HCT116 (cell line): ENCODE measurements around the gene BEGAIN. TPM values are rescaled to one million over a fixed set of nuclear protein-coding genes. Genes with fewer than 3 reads are reported as not detected.

Experiments used
- ATAC-seq: fragments of 200-7000 bp; cut with Tn5 transposase; 2 replicates; pipeline ENCODE4 v1.9.1; 2020; ENCODE audit warnings: mild to moderate bottlenecking, moderate library complexity
- BruUV-seq: library from RNA; stranded (reverse); fragments of 400-500 nt; replicated peaks from 2 replicates; lab custom pipeline; 2021; lab: Mats Ljungman, UMichigan
- CTCF ChIA-PET: fragments of 300-600 bp; sonication (Branson Sonifier 250); formaldehyde crosslinking; loops from one replicate; lab custom pipeline; 2021; ENCODE audit warnings: antibody characterized with exemption; lab: Charles Lee
- POLR2A ChIA-PET: fragments of 300-600, 350-600 bp; sonication (Branson Sonifier 250); formaldehyde crosslinking; loops from one replicate; lab custom pipeline; 2021; ENCODE audit warnings: antibody characterized with exemption; lab: Charles Lee
- RAD21 ChIA-PET, 2 experiments: fragments of 300-600 bp; sonication (Branson Sonifier 250); formaldehyde crosslinking; loops; one replicate each; lab custom pipeline; 2023; ENCODE audit warnings: low total read pairs in 2 of 2; ENCODE audit not compliant: uncharacterized antibody in 2 of 2, unreplicated experiment in 2 of 2, low non-redundant PET in 1 of 2; lab: Charles Lee
- DNase-seq: peaks from one replicate; pipeline ENCODE4 v3.0.0-alpha.2; 2010; ENCODE audit warnings: low read depth, low spot score
- H2AFZ ChIP-seq: fragments of 200-600 bp; shearing (Covaris generic), sonication (generic); 2 replicates; pipeline ENCODE4 v1.6.1; 2017; ENCODE audit warnings: low read depth, mixed run types, mixed read lengths, antibody characterized with exemption, low read length; ENCODE audit not compliant: poor library complexity, severe bottlenecking
- H3K27ac ChIP-seq: 2 replicates; pipeline ENCODE4 v1.5.1; 2012; ENCODE audit warnings: low read depth, low read length
- H3K27me3 ChIP-seq: fragments of 200-600 bp; sonication (generic); 2 replicates; pipeline ENCODE4 v1.6.1; 2016; ENCODE audit warnings: mixed run types, low read length, mixed read lengths; ENCODE audit not compliant: insufficient read depth
- H3K36me3 ChIP-seq, 2 experiments: fragments of 200-500 bp in 1 of 2; fragments of 200-600 bp in 1 of 2; sonication (Bioruptor generic) in 1 of 2; sonication (generic) in 1 of 2; 2 replicates each; pipeline versions ENCODE4 v1.5.1 to v1.6.1; 2014 to 2016; ENCODE audit warnings: low read length in 2 of 2, inconsistent platforms in 1 of 2, mixed read lengths in 1 of 2, mixed run types in 1 of 2; ENCODE audit not compliant: insufficient read depth in 2 of 2, control insufficient read depth in 1 of 2
- H3K4me1 ChIP-seq, 2 experiments: fragments of 200-600 bp in 1 of 2; sonication (generic) in 1 of 2; 2 replicates each; pipeline versions ENCODE4 v1.5.1 to v1.6.1; 2012 to 2017; ENCODE audit warnings: low read length in 2 of 2, inconsistent platforms in 1 of 2, mild to moderate bottlenecking in 1 of 2, mixed read lengths in 1 of 2, mixed run types in 1 of 2, moderate library complexity in 1 of 2; ENCODE audit not compliant: insufficient read depth in 2 of 2, control insufficient read depth in 1 of 2
- H3K4me2 ChIP-seq: fragments of 200-600 bp; sonication (generic); 2 replicates; pipeline ENCODE4 v1.6.1; 2017; ENCODE audit warnings: mixed run types, low read length, mixed read lengths
- H3K4me3 ChIP-seq, 2 experiments: fragments of 200-600 bp in 1 of 2; sonication (generic) in 1 of 2; replicated peaks in 1 of 2; 2 replicates each; pipeline ENCODE4 v1.5.1; 2011 to 2016; ENCODE audit warnings: low read length in 2 of 2, control low read depth in 1 of 2, low read depth in 1 of 2, mild to moderate bottlenecking in 1 of 2, mixed read lengths in 1 of 2, mixed run types in 1 of 2
- H3K79me2 ChIP-seq: fragments of 200-600 bp; sonication (generic); 2 replicates; pipeline ENCODE4 v1.6.1; 2017; ENCODE audit warnings: mild to moderate bottlenecking, mixed run types, low read length, moderate library complexity, mixed read lengths; ENCODE audit not compliant: insufficient read depth
- H3K9ac ChIP-seq: fragments of 200-600 bp; sonication (generic); 2 replicates; pipeline ENCODE4 v1.6.1; 2016; ENCODE audit warnings: low read length, mixed read lengths
- H3K9me2 ChIP-seq: fragments of 200-600 bp; sonication (generic), shearing (Covaris generic); 2 replicates; pipeline ENCODE4 v1.6.1; 2017; ENCODE audit warnings: mixed run types, mild to moderate bottlenecking, moderate library complexity; ENCODE audit not compliant: insufficient read depth
- H3K9me3 ChIP-seq, 2 experiments: fragments of 200-500 bp in 1 of 2; fragments of 200-600 bp in 1 of 2; sonication (Bioruptor generic) in 1 of 2; sonication (generic) in 1 of 2; 2 replicates each; pipeline ENCODE4 v1.6.1; 2014 to 2017; ENCODE audit warnings: low read length in 2 of 2, mixed read lengths in 2 of 2, inconsistent platforms in 1 of 2, low read depth in 1 of 2, mild to moderate bottlenecking in 1 of 2, mixed run types in 1 of 2, moderate library complexity in 1 of 2; ENCODE audit not compliant: control insufficient read depth in 1 of 2, insufficient read depth in 1 of 2
- H4K20me1 ChIP-seq: fragments of 200-600 bp; sonication (generic), shearing (Covaris generic); 2 replicates; pipeline ENCODE4 v1.6.1; 2017; ENCODE audit warnings: mixed run types, mild to moderate bottlenecking, moderate library complexity; ENCODE audit not compliant: insufficient read depth
- CEBPB ChIP-seq: IDR thresholded peaks from 2 replicates; pipeline ENCODE4 v1.6.1; 2012; ENCODE audit warnings: low read depth
- EGR1 ChIP-seq: IDR thresholded peaks from 2 replicates; pipeline ENCODE4 v1.6.1; 2012; ENCODE audit warnings: low read depth
- EZH2phosphoT487 ChIP-seq: fragments of 200-600 bp; IDR thresholded peaks from 2 replicates; pipeline ENCODE4 v1.6.1; 2018; ENCODE audit warnings: antibody characterized with exemption, borderline replicate concordance
- JUND ChIP-seq: IDR thresholded peaks from 2 replicates; pipeline ENCODE4 v1.6.1; 2012
- MAX ChIP-seq: IDR thresholded peaks from 2 replicates; pipeline ENCODE4 v1.6.1; 2012
- RAD21 ChIP-seq: IDR thresholded peaks from 2 replicates; pipeline ENCODE4 v1.6.1; 2012; ENCODE audit warnings: low read depth, mild to moderate bottlenecking
- SIN3A ChIP-seq: IDR thresholded peaks from 2 replicates; pipeline ENCODE4 v1.6.1; 2012; ENCODE audit warnings: low read depth
- SRF ChIP-seq: IDR thresholded peaks from 2 replicates; pipeline ENCODE4 v1.6.1; 2012; ENCODE audit warnings: low read depth
- TCF7L2 ChIP-seq: IDR thresholded peaks from 2 replicates; pipeline ENCODE4 v1.7.0; 2011; ENCODE audit warnings: borderline replicate concordance, inconsistent platforms; ENCODE audit not compliant: insufficient read depth, insufficient read length; ENCODE audit errors: extremely low read depth
- ZFX ChIP-seq: fragments of 450-650 bp; IDR thresholded peaks from 2 replicates; pipeline ENCODE4 v1.6.1; 2017
- intact Hi-C: fragments of 100-400 bp; cut with micrococcal nuclease; formaldehyde crosslinking; loops from 2 replicates; pipeline ENCODE4 v1.10.0; 2022
- total RNA-seq: library from RNA; stranded (reverse); gene quantifications from one replicate; pipeline ENCODE4 v1.2.1, GENCODE V29; 2021; ENCODE audit not compliant: unreplicated experiment

BEGAIN gene
- total RNA-seq, 1 experiment from 2014 or later = 8.5 TPM

- Histone ChIP-seq H3K4me2 (no peak overlapping the region), H3K27me3 (no peaks in the 10 kb centered on the region), H3K4me3 (no peak overlapping the region), H3K36me3 (no peaks in the 10 kb centered on the region), H3K9me3 (no peaks in the 10 kb centered on the region), H3K9me2 (no peaks in the 10 kb centered on the region), H2AFZ (no peak overlapping the region), H3K79me2 (no peaks in the 10 kb centered on the region), H3K9ac (no peak overlapping the region), H4K20me1 (no peaks in the 10 kb centered on the region), H3K4me1 (peaks cover 0 to 4% of the 10 kb centered on the region in 2 experiments; a peak in 1 of 4 replicates), H3K27ac (no peak overlapping the region)
- ATAC-seq = no peak
- ChIA-PET RAD21 (no interaction called here), POLR2A (no interaction called here), CTCF (no interaction called here)
- no TSS peak for BruUV-seq
- DNase-seq = no peak
- no peak for TF ChIP-seq ZFX
- no peak for TF ChIP-seq CEBPB
- TF ChIP-seq EGR1 = no peak
- intact Hi-C loops = no loop called here
Measured at GRCh38 chr14:100607611-100607956, 20.4 kb upstream of the BEGAIN start.

GRCh38 chr14:100606687-100607610 is 19.7 kb upstream of the BEGAIN start:
- Histone ChIP-seq H3K9ac (no peak overlapping the region), H3K27me3 (no peaks in the 10 kb centered on the region), H3K4me1 (peaks cover 0 to 4% of the 10 kb centered on the region in 2 experiments; a peak in 1 of 4 replicates), H3K27ac (no peak overlapping the region), H3K79me2 (no peaks in the 10 kb centered on the region), H3K9me2 (no peaks in the 10 kb centered on the region), H3K4me3 (no peak overlapping the region), H4K20me1 (no peaks in the 10 kb centered on the region), H2AFZ (peak overlapping the region; percentile 26), H3K4me2 (no peak overlapping the region), H3K9me3 (no peaks in the 10 kb centered on the region), H3K36me3 (no peaks in the 10 kb centered on the region)
- TF ChIP-seq JUND = no peak
- no peak for TF ChIP-seq SIN3A
- no peak for TF ChIP-seq TCF7L2
- TF ChIP-seq RAD21 = no peak
- no peak for TF ChIP-seq SRF
- TF ChIP-seq ZFX = no peak
- no peak for TF ChIP-seq MAX
- TF ChIP-seq EZH2phosphoT487 = no peak
- no TSS peak for BruUV-seq
- ATAC-seq (peak; percentile 69), DNase-seq (no peak)
- ChIA-PET RAD21 (no interaction called here), POLR2A (no interaction called here), CTCF (no interaction called here)
- intact Hi-C loops = no loop called here
